B cell (primary cell): ENCODE data around the gene ABCC9.

ENCODE experiments used
- EZH2 ChIP-seq: IDR thresholded peaks from 2 replicates; pipeline ENCODE4 v1.6.1; 2012; ENCODE audit warnings: borderline replicate concordance, low read depth, mild to moderate bottlenecking, moderate library complexity, low read length; ENCODE audit not compliant: insufficient read depth, poor library complexity, severe bottlenecking
- TF ChIP-seq, protein P1 (sequence below): fragments of 200-600 bp; IDR thresholded peaks from one replicate; pipeline ENCODE4 v1.8.0; 2022; ENCODE audit warnings: antibody characterized with exemption, mild to moderate bottlenecking

DNA sequence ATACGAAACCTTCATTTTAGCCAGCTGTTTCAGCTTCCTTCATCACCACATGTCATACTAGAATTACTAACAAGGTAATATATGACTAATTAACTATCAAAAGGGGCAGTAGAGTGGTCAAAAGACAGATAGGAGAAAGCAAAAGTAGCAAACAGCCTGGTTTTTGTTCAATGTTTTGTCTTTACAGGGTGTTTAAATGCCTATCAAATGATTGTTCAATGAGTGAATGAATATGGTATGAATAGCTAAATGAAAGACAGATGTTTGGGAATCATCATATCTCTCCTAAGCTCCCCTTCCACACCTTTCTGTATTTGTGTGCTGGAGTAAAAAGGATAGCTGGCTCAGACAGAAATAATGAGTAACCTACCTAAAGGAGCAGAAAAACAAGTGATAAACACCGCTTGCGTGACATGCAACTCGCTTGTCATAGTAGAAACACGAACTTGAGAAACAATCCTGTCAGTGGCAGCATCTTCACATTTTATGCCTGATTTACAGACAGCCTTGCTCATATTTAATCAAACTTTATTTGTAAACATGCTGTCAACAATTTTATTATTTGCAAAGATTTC, 34.2 kb downstream of the ABCC9 start:
- TF ChIP-seq, protein P1, sequence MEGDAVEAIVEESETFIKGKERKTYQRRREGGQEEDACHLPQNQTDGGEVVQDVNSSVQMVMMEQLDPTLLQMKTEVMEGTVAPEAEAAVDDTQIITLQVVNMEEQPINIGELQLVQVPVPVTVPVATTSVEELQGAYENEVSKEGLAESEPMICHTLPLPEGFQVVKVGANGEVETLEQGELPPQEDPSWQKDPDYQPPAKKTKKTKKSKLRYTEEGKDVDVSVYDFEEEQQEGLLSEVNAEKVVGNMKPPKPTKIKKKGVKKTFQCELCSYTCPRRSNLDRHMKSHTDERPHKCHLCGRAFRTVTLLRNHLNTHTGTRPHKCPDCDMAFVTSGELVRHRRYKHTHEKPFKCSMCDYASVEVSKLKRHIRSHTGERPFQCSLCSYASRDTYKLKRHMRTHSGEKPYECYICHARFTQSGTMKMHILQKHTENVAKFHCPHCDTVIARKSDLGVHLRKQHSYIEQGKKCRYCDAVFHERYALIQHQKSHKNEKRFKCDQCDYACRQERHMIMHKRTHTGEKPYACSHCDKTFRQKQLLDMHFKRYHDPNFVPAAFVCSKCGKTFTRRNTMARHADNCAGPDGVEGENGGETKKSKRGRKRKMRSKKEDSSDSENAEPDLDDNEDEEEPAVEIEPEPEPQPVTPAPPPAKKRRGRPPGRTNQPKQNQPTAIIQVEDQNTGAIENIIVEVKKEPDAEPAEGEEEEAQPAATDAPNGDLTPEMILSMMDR: no peak
- TF ChIP-seq EZH2: no peak
